Measurements from ENCODE around the gene CHRM1.

Gene CHRM1

GRCh38 chr11:62921201-62921572 is at the start of gene CHRM1:
Gene CHRM1, minus strand, starts transcription at chr11:62921363. Its CDS starts 10,263 bp downstream, at chr11:62911100.
- Histone ChIP-seq H3K4me1 (ENCODE audit: control insufficient read depth in 2 of 2, insufficient read depth in 2 of 2, low read length in 2 of 2) (peaks cover 6 to 18% of the 10 kb centered on the region in 2 donors), H3K27ac (ENCODE audit: low read depth in 2 of 2, low read length in 2 of 2) (peak within 1 kb of the TSS in 1 of 2 donors; percentile 9), H3K27me3 (ENCODE audit: control insufficient read depth in 2 of 2, insufficient read depth in 2 of 2, low read length in 2 of 2) (peaks cover 24 to 29% of the 10 kb centered on the region in 2 donors), H3K9ac (ENCODE audit: low read depth in 1 of 2, low read length in 2 of 2) (peak within 1 kb of the TSS in 1 of 2 donors; percentile 52), H3K9me3 (ENCODE audit: control insufficient read depth in 2 of 2, low read length in 2 of 2) (no peaks in the 10 kb centered on the region), H3K4me3 (ENCODE audit: low read length in 2 of 2) (peak within 1 kb of the TSS; percentile 60 to 65), H3K36me3 (ENCODE audit: control insufficient read depth in 2 of 2, insufficient read depth in 2 of 2, low read length in 2 of 2) (no peaks in the 10 kb centered on the region)

GRCh38 chr11:62965574-62965973 is 44.4 kb upstream of the CHRM1 start:
- Histone ChIP-seq H3K27me3 (ENCODE audit: control insufficient read depth in 2 of 2, insufficient read depth in 2 of 2, low read length in 2 of 2) (no peaks in the 10 kb centered on the region), H3K27ac (ENCODE audit: low read depth in 2 of 2, low read length in 2 of 2) (no peak overlapping the region), H3K9ac (ENCODE audit: low read depth in 1 of 2, low read length in 2 of 2) (no peak overlapping the region), H3K4me3 (ENCODE audit: low read length in 2 of 2) (no peak overlapping the region), H3K36me3 (ENCODE audit: control insufficient read depth in 2 of 2, insufficient read depth in 2 of 2, low read length in 2 of 2) (no peaks in the 10 kb centered on the region), H3K4me1 (ENCODE audit: control insufficient read depth in 2 of 2, insufficient read depth in 2 of 2, low read length in 2 of 2) (no peaks in the 10 kb centered on the region), H3K9me3 (ENCODE audit: control insufficient read depth in 2 of 2, low read length in 2 of 2) (no peaks in the 10 kb centered on the region)

GRCh38 chr11:62962391-62962790 is 41.2 kb upstream of the CHRM1 start:
- Histone ChIP-seq H3K4me1 (ENCODE audit: control insufficient read depth in 2 of 2, insufficient read depth in 2 of 2, low read length in 2 of 2) (peaks cover 0 to 11% of the 10 kb centered on the region in 2 donors), H3K27ac (ENCODE audit: low read depth in 2 of 2, low read length in 2 of 2) (no peak overlapping the region), H3K27me3 (ENCODE audit: control insufficient read depth in 2 of 2, insufficient read depth in 2 of 2, low read length in 2 of 2) (no peaks in the 10 kb centered on the region), H3K9ac (ENCODE audit: low read depth in 1 of 2, low read length in 2 of 2) (no peak overlapping the region), H3K9me3 (ENCODE audit: control insufficient read depth in 2 of 2, low read length in 2 of 2) (no peaks in the 10 kb centered on the region), H3K36me3 (ENCODE audit: control insufficient read depth in 2 of 2, insufficient read depth in 2 of 2, low read length in 2 of 2) (no peaks in the 10 kb centered on the region), H3K4me3 (ENCODE audit: low read length in 2 of 2) (no peak overlapping the region)

- Histone ChIP-seq H3K36me3 (ENCODE audit: control insufficient read depth in 2 of 2, insufficient read depth in 2 of 2, low read length in 2 of 2) (no peaks in the 10 kb centered on the region), H3K9me3 (ENCODE audit: control insufficient read depth in 2 of 2, low read length in 2 of 2) (no peaks in the 10 kb centered on the region), H3K4me3 (ENCODE audit: low read length in 2 of 2) (no peak overlapping the region), H3K27ac (ENCODE audit: low read depth in 2 of 2, low read length in 2 of 2) (no peak overlapping the region), H3K27me3 (ENCODE audit: control insufficient read depth in 2 of 2, insufficient read depth in 2 of 2, low read length in 2 of 2) (no peaks in the 10 kb centered on the region), H3K4me1 (ENCODE audit: control insufficient read depth in 2 of 2, insufficient read depth in 2 of 2, low read length in 2 of 2) (peaks cover 0 to 11% of the 10 kb centered on the region in 2 donors), H3K9ac (ENCODE audit: low read depth in 1 of 2, low read length in 2 of 2) (no peak overlapping the region)
Observed at GRCh38 chr11:62961017-62961570, 39.9 kb upstream of the CHRM1 start.

GRCh38 chr11:62959422-62959980 is 38.3 kb upstream of the CHRM1 start:
- no peaks in the 10 kb centered on the region for H3K9me3 ChIP-seq (ENCODE audit: control insufficient read depth in 2 of 2, low read length in 2 of 2)
- H3K27me3 ChIP-seq (ENCODE audit: control insufficient read depth in 2 of 2, insufficient read depth in 2 of 2, low read length in 2 of 2): no peaks in the 10 kb centered on the region
- H3K36me3 ChIP-seq (ENCODE audit: control insufficient read depth in 2 of 2, insufficient read depth in 2 of 2, low read length in 2 of 2): no peaks in the 10 kb centered on the region
- no peak overlapping the region for H3K27ac ChIP-seq (ENCODE audit: low read depth in 2 of 2, low read length in 2 of 2)
- H3K4me3 ChIP-seq (ENCODE audit: low read length in 2 of 2): no peak overlapping the region
- peaks cover 0 to 11% of the 10 kb centered on the region in 2 donors for H3K4me1 ChIP-seq (ENCODE audit: control insufficient read depth in 2 of 2, insufficient read depth in 2 of 2, low read length in 2 of 2)
- H3K9ac ChIP-seq (ENCODE audit: low read depth in 1 of 2, low read length in 2 of 2): no peak overlapping the region

- Histone ChIP-seq H3K9ac (ENCODE audit: low read depth in 1 of 2, low read length in 2 of 2) (no peak overlapping the region), H3K36me3 (ENCODE audit: control insufficient read depth in 2 of 2, insufficient read depth in 2 of 2, low read length in 2 of 2) (no peaks in the 10 kb centered on the region), H3K9me3 (ENCODE audit: control insufficient read depth in 2 of 2, low read length in 2 of 2) (no peaks in the 10 kb centered on the region), H3K27me3 (ENCODE audit: control insufficient read depth in 2 of 2, insufficient read depth in 2 of 2, low read length in 2 of 2) (no peaks in the 10 kb centered on the region), H3K4me1 (ENCODE audit: control insufficient read depth in 2 of 2, insufficient read depth in 2 of 2, low read length in 2 of 2) (peaks cover 0 to 11% of the 10 kb centered on the region in 2 donors), H3K4me3 (ENCODE audit: low read length in 2 of 2) (peak overlapping the region in 1 of 2 donors; percentile 16), H3K27ac (ENCODE audit: low read depth in 2 of 2, low read length in 2 of 2) (no peak overlapping the region)
Observed at GRCh38 chr11:62958547-62959421, 37.6 kb upstream of the CHRM1 start.

GRCh38 chr11:62957147-62957546 is 36.0 kb upstream of the CHRM1 start:
- Histone ChIP-seq H3K9ac (ENCODE audit: low read depth in 1 of 2, low read length in 2 of 2) (no peak overlapping the region), H3K4me3 (ENCODE audit: low read length in 2 of 2) (no peak overlapping the region), H3K36me3 (ENCODE audit: control insufficient read depth in 2 of 2, insufficient read depth in 2 of 2, low read length in 2 of 2) (no peaks in the 10 kb centered on the region), H3K4me1 (ENCODE audit: control insufficient read depth in 2 of 2, insufficient read depth in 2 of 2, low read length in 2 of 2) (peaks cover 0 to 11% of the 10 kb centered on the region in 2 donors), H3K27ac (ENCODE audit: low read depth in 2 of 2, low read length in 2 of 2) (no peak overlapping the region), H3K9me3 (ENCODE audit: control insufficient read depth in 2 of 2, low read length in 2 of 2) (no peaks in the 10 kb centered on the region), H3K27me3 (ENCODE audit: control insufficient read depth in 2 of 2, insufficient read depth in 2 of 2, low read length in 2 of 2) (no peaks in the 10 kb centered on the region)

- Histone ChIP-seq H3K4me1 (ENCODE audit: control insufficient read depth in 2 of 2, insufficient read depth in 2 of 2, low read length in 2 of 2) (peaks cover 0 to 11% of the 10 kb centered on the region in 2 donors), H3K4me3 (ENCODE audit: low read length in 2 of 2) (no peak overlapping the region), H3K36me3 (ENCODE audit: control insufficient read depth in 2 of 2, insufficient read depth in 2 of 2, low read length in 2 of 2) (no peaks in the 10 kb centered on the region), H3K9ac (ENCODE audit: low read depth in 1 of 2, low read length in 2 of 2) (no peak overlapping the region), H3K9me3 (ENCODE audit: control insufficient read depth in 2 of 2, low read length in 2 of 2) (no peaks in the 10 kb centered on the region), H3K27ac (ENCODE audit: low read depth in 2 of 2, low read length in 2 of 2) (no peak overlapping the region), H3K27me3 (ENCODE audit: control insufficient read depth in 2 of 2, insufficient read depth in 2 of 2, low read length in 2 of 2) (no peaks in the 10 kb centered on the region)
Observed at GRCh38 chr11:62954478-62954877, 33.3 kb upstream of the CHRM1 start.

- Histone ChIP-seq H3K9ac (ENCODE audit: low read depth in 1 of 2, low read length in 2 of 2) (no peak overlapping the region), H3K9me3 (ENCODE audit: control insufficient read depth in 2 of 2, low read length in 2 of 2) (no peaks in the 10 kb centered on the region), H3K36me3 (ENCODE audit: control insufficient read depth in 2 of 2, insufficient read depth in 2 of 2, low read length in 2 of 2) (no peaks in the 10 kb centered on the region), H3K4me3 (ENCODE audit: low read length in 2 of 2) (no peak overlapping the region), H3K4me1 (ENCODE audit: control insufficient read depth in 2 of 2, insufficient read depth in 2 of 2, low read length in 2 of 2) (peaks cover 0 to 4% of the 10 kb centered on the region in 2 donors), H3K27ac (ENCODE audit: low read depth in 2 of 2, low read length in 2 of 2) (no peak overlapping the region), H3K27me3 (ENCODE audit: control insufficient read depth in 2 of 2, insufficient read depth in 2 of 2, low read length in 2 of 2) (no peaks in the 10 kb centered on the region)
Observed at GRCh38 chr11:62953811-62954210, 32.6 kb upstream of the CHRM1 start.

GRCh38 chr11:62948765-62949320 is 27.7 kb upstream of the CHRM1 start:
- H3K4me3 ChIP-seq (ENCODE audit: low read length in 2 of 2): no peak overlapping the region
- H3K9ac ChIP-seq (ENCODE audit: low read depth in 1 of 2, low read length in 2 of 2): no peak overlapping the region
- no peaks in the 10 kb centered on the region for H3K9me3 ChIP-seq (ENCODE audit: control insufficient read depth in 2 of 2, low read length in 2 of 2)
- no peak overlapping the region for H3K27ac ChIP-seq (ENCODE audit: low read depth in 2 of 2, low read length in 2 of 2)
- H3K36me3 ChIP-seq (ENCODE audit: control insufficient read depth in 2 of 2, insufficient read depth in 2 of 2, low read length in 2 of 2): no peaks in the 10 kb centered on the region
- no peaks in the 10 kb centered on the region for H3K27me3 ChIP-seq (ENCODE audit: control insufficient read depth in 2 of 2, insufficient read depth in 2 of 2, low read length in 2 of 2)
- H3K4me1 ChIP-seq (ENCODE audit: control insufficient read depth in 2 of 2, insufficient read depth in 2 of 2, low read length in 2 of 2): no peaks in the 10 kb centered on the region
